G401 (cell line): ENCODE data around the gene MTHFD2L. TPM values are rescaled to one million over a fixed set of nuclear protein-coding genes. Genes with fewer than 3 reads are reported as not detected.

Source experiments
- DNase-seq: peaks from one replicate; pipeline ENCODE4 v3.0.0-alpha.2; 2015; ENCODE audit warnings: low spot score
- in situ Hi-C: cut with HindIII; loops from 2 replicates; pipeline ENCODE4 v1.10.0; 2016; ENCODE audit warnings: low sequenced_read_pairs, mixed read lengths
- total RNA-seq: library from RNA; depleted of rRNA; stranded (reverse); fragments of >200 nt; shearing (Covaris generic); gene quantifications from 2 replicates; pipeline ENCODE4 v1.2.3, GENCODE V29; 2014

MTHFD2L gene
- total RNA-seq, 1 experiment from 2014 or later: 19.4 TPM

DNA sequence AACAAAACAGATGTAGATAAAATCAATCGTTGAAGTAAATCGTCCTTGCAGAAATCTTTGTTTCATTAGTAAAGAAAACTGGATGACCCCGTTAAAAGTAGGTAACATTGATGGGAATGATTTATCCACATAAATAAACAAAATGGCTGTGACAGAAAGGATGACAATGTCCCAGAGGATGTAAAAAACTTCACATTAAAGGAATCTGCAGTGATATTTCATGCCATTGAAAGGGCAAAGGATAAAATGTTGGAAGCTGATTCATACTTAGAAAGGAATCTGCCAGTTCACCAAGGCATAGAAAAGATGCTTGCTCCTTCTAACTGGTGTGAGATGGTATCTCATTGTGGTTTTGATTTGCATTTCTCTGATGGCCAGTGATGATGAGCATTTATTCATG is 126.1 kb downstream of the MTHFD2L start:
- in situ Hi-C loops: no loop called here
- DNase-seq: no peak

DNA sequence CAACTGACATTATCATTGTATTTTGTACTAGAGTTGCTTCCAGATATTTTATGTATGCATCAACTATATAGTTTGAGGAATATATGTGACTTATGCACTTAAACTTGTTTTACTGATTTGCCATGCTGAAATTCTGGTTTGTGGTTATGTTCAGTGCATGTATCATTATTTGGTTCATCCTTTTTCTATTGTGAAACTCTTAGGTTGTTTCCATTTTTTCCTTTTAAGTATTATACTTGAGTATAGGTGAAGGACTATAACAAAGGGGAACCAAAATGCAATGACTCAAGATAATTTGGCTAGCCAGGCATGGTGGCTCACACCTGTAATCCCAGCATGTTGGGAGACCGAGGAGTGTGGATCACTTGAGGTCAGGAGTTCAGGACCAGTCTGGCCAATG is 129.2 kb downstream of the MTHFD2L start:
- DNase-seq: no peak
- in situ Hi-C loops: no loop called here

DNA sequence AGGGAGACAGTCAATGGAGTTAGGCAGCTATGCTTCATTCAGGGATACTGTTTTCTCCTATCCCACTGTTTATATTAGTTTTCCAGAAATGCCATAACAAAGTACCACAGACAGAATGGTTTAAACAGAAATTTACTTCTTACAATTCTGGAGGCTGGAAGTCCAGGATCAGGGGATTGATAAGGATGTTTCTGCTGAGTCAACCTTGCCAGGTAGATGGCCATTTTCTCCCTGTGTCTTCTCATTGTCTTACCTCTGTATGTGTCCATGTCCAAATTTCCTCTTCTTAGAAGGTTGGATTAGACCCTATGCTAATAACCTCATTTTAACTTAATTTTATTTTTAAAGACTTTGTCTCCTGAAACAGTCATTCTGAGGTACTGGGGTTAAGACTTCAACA is 129.9 kb downstream of the MTHFD2L start:
- no peak for DNase-seq
- in situ Hi-C loops: no loop called here

DNA sequence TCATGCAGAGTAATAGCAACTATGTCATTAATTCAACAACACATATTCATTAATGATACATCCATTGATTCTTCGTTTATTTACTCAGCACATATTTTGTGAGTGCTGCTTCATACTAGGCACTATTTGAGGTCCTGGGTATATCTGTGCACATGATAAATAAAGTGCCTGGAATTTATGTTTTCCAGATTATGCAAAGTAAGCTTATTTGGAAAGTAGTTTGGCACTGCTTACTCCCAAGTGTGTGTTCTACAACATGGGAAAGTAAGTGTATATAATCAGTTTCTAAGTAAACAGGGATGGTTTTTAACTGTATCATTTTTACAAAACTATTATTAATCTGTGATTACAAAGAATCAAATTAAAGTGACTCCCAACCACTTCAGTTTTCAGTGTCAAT is 133.6 kb downstream of the MTHFD2L start:
- DNase-seq: no peak
- in situ Hi-C loops: no loop called here

DNA sequence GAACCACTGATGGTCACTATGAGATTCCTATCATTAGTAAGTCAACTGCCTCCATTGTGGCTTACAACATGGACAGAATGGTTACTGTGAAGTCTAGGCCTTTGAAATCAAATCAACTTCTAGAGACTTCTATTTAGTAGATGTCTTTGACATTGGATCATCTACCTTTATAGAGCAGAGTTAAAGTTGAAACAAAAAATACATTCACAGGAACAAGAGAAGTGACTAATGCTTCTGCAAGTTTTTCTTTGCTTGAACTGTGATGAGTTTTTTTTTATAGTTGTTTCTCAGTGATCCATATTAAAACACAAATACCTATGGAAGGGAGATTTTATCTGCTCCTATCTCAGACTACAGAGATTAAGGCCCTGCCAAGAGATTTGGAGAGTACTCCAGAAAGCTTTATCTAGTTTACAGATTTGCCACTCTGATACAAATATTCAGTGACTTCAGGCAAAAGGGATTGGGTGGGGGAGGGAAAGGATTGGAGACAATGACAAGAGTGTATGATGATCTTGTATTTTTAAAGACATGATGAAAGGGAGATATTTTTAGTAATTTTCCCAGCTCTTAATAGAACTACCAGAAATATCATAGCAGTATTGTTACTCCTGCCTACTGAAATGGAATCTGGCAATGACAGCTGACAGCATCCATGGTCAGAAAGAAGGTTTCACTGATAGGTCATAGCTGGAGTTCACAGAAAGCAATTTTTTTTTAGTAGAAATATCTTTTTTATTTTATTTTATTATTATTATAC is 134.4 kb downstream of the MTHFD2L start:
- DNase-seq: no peak
- in situ Hi-C loops: no loop called here

DNA sequence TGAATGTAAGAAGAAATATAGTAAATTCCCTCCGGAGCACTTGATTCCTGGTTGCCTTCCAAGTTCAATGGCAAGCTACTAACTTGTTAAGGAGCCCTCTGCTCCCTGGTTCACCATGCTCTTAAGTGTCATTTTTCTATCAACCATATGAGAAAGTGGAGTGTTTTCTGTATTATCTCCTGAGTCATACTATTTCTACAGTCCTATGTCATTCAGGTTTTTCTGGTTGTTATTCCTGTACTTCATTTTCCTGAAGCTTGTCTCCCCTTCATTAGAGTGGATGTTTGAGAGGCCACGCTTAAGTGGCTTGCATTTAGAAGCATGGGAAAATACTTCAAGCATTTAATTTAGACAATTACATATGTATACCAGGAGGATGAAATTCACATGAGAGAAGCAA is 135.6 kb downstream of the MTHFD2L start:
- in situ Hi-C loops: no loop called here
- no peak for DNase-seq

DNA sequence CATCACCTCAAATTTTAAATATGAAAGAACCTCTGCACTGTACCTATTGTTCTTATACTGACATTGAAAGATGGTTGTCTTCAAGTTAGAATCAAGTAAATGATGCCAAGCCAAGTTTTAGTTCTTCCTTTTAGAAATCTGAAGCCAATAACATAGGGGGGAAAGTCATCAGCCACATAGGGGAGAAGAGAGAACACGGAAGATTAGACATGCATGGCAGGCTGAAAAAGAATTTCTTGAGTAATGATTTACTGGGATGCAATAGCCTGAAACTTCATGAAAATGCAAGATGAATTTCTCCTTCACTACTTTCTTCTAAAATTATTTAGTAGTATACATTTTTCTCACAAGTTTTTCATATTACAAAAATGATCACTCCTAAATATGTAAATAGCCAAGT is 136.8 kb downstream of the MTHFD2L start:
- no peak for DNase-seq
- in situ Hi-C loops: no loop called here

DNA sequence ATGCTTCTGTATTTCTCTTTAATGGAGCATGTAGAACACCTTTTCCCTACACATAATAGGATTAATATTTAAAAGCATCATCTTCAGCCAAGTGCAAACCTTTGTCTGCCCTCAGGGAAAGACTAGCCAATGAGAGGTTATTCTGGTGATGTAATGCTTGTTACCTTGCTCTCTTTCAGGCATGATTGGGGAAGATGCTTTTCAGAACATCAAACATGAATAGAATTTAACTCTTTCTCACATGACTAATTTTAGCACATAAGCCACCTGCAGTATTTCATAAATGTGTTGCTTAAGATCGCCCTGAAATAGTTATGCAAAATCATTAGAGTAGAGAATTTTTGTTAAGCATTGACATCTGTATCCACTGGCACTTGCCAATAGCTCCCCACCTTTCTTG is 139.6 kb downstream of the MTHFD2L start:
- DNase-seq: no peak
- in situ Hi-C loops: no loop called here

DNA sequence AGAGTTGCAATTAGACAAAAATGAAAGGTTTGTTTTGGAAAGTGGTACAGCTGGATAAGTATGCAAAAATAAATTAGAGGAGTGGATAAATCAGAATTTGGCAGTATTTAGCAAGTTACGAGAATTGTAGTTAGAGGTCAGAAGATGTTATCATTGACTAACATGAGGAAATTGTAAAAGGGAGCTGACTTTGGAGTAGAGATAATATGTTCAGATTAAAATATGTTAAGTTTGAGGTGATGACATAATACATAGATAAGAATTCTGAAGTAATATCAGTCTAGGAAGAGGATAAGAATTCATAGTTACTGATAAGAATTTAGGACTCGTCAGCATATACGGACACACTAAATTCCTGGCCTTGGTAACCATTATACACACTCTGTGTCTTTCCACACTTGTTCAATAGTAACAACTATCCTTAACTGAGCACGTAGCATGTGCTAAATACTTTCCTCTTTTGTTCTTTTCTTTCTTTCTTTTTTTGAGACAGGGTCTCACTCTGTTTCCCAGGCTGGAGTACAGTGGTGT is 146.2 kb downstream of the MTHFD2L start:
- DNase-seq: no peak
- in situ Hi-C loops: no loop called here

DNA sequence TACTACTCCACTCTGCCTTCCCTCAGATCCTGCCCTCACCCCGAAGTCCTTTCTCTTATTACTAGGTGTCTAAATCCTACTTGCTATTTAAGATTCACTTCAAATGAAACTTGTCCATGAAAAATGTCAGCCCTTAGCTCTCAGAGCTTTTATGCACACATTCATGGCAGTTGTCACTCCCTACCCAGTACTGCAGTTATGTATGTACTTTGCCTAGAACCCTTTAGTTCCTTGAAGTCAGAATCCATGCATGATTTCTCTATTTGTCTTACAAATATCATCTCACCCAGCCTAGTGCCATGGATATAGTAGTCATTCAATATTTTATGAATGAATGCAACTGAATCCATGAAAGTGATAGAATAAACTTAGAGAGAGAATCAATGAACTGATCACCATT is 147.1 kb downstream of the MTHFD2L start:
- in situ Hi-C loops: no loop called here
- no peak for DNase-seq

DNA sequence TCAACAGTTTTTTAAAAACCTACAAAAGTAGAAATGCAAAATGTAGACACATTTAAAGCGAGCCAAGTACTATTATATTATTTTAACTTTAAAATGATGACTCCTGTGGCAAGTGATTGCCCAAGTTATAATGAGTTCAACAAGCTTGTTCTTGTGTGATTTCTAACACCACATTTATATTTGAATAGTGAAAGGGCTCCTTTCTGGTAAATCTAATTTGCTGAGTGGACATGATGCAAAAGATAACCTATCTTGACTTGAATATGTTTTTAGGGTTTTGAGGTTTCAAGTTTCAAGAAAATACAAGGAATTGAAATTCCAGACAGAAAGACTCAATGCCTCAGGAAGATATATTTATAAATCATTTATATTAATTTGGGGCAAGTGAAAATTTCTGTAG is 149.3 kb downstream of the MTHFD2L start:
- DNase-seq: no peak
- in situ Hi-C loops: no loop called here

DNA sequence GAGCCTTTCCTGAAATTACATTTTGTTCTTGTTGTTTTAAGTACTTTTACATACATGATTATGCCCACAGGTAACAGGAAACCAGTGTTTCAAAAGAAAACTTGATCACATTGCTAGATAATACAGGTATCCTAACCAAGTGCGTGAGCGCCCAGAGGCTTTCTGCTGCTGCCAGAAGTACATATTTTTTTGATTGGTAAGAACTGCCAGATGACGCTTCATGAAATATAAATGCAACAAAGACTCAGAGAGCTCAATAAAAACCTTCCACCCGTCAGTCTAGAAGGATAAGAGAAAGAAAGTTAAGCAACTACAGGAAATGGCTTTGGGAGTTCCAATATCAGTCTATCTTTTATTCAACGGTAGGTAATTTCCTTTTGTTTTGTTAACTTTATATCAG is 150.3 kb downstream of the MTHFD2L start, which contains the start of gene EPGN:
EPGN (plus strand) TSS at position 256 of the 400 bp plus-strand sequence; CDS start at position 320, 64 bp downstream.
- in situ Hi-C loops: no loop called here
- no peak for DNase-seq

DNA sequence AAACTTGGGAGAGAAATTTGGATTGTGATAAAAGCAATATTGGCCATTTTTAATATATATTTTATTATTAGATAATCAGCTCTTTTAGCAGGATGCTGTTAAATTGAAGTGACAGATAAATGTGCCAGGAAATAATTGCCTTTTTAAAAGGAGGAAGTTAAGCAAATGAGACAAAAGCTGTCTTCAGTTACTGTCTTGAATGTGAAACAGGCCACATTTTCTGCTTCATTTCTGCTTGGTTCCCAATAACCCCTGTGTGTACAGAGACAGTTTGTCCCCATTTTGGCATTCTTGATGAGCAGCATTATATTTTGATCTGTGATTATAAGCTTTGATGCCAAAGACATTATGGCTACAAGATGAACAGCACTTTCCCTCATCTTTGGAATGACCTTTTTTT is 151.3 kb downstream of the MTHFD2L start:
- DNase-seq: no peak
- in situ Hi-C loops: no loop called here

DNA sequence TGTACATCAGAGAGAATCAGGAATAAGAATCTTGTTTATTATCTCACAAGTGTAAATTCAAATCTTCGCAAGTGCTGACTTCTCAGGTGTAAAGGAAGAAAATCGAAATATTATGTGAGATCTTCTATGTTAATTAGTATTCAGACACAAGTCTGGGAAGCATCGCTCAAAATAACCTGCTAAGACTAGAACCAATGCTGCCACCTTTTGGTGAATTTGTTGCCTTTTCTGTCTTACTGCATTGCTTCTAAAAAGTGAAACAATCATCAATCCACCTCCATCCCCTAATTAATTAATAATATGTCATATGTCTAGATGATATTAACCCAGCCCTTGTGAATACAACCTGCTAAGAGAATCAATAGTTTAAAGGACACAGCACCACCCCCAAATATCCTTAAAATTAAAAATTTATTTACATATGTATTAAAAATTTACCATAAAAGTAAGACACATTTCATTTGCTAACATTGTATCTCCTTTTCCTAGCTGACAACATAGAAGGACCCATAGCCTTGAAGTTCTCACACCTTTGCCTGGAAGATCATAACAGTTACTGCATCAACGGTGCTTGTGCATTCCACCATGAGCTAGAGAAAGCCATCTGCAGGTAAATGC is 153.9 kb downstream of the MTHFD2L start:
- in situ Hi-C loops: no loop called here
- peak; percentile 55 for DNase-seq

DNA sequence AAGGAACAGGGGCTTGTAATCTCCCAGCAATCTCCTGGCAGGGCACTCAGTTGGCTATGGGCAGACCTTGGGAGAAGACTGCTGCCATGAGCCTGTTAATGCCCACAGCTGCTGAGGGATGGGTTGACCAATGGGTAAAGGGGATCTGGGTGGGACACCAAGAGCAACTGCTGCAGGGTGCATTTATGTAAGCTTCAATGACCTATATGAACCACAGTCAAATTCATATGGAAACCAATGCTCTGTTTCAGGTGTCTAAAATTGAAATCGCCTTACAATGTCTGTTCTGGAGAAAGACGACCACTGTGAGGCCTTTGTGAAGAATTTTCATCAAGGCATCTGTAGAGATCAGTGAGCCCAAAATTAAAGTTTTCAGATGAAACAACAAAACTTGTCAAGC is 156.4 kb downstream of the MTHFD2L start:
- no peak for DNase-seq
- in situ Hi-C loops: no loop called here

DNA sequence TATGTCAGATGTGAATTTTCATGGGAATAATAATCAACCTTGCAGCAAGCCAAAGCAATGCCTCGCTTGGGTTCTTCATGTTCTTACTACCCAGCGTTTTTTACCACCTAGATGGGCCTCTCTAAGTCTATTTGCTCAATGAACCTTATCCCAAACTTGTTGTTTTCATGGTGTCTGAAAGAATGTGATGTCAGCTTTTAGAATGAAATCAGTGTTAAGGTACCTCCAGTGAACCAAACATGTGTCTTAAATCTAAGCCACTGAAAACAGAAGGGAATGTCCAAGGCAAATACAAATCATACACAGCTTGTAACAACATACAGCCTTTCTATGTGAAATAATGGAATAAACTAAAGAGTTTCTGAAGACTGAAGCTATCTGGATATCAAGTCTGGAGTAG is 157.0 kb downstream of the MTHFD2L start:
- no peak for DNase-seq
- in situ Hi-C loops: no loop called here

DNA sequence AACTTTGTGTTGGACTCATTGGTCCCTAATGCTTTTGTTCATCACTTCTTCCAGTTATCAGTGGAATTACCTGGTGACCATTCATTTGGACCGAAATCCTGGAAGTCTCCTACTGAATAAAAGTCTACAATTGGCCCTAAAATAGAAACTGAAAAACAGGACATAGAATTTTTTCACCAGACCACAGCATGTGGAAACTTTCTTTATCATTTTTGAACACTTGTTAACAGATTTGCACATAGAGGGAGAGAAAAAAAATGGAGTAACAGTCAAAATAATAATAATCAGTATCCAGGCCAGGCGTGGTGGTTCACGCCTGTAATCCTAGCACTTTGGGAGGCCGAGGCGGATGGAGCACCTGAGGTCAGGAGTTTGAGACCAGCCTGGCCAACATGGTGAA is 157.5 kb downstream of the MTHFD2L start:
- in situ Hi-C loops: no loop called here
- no peak for DNase-seq

DNA sequence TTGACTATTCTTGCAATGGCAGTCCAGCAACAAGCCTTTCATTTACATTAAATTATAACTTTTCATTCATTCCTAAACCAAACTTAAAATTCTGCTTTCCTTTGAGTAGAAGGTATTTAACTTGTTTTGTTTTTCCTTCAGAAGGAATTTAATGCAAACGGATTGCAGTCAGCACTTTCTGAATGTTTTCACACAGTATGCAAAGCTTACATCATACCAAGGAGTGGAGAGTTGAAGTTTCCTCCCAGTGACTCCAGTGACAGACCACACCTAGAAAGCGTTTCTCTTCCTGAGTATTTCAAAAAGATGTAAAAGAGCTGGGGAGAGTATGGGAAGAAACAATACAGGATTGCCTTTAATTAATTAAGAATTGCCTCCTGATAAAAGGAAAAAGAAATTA is 158.5 kb downstream of the MTHFD2L start:
- in situ Hi-C loops: no loop called here
- DNase-seq: no peak

DNA sequence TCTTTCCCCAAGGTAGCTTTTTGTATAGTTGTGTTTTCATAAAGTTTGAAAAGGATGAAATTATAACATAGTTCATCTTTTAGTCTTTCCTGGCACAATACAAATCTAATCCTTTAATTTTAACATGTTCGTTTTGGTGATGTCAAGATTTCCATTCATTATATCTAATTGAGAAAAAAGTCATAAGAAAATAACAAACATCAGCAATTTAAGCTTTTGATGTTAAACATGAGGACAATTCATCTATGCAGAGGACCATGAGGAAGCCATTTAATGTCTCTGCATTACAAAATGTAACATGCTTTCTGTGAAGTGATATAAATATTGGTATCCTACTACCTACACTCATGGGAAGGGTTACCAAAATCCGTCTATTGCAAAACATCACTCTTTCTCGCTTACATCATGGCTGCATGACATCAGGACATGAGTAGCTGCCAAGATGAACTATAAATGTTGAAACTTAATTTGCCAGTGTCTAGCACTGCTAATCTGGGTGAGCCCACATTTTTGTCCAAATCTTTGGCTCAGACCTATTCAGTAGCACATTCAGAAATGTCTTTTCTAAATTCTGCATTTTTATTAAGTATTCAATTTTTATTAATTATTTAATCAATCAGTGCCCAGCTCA is 159.8 kb downstream of the MTHFD2L start:
- no peak for DNase-seq

DNA sequence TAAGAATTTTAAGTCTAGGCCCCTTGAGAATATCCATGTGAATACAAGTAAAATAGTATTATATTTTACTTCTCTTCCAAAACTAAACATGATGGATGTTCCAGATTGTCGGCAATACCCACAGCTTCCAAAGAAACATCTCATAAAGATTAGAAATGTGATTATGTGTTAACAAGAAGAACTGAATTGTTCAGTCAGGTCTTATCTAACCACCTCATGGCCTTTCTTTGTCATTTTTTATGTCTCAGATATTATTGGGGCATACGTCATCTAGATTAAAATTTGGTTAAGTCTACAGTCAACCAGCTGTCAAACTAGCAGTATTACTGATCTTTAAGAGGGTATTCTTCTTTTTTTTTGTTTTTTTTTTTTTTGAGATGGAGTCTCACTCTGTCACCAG is 160.4 kb downstream of the MTHFD2L start:
- no peak for DNase-seq
- in situ Hi-C loops: no loop called here

More for the DNA sequence above, 159.8 kb downstream of the MTHFD2L start:
- in situ Hi-C loops: no loop called here
